Thymus (tissue), 11 donors: ENCODE data around the gene MPRIP. TPM values are rescaled to one million over a fixed set of nuclear protein-coding genes. Genes with fewer than 3 reads are reported as not detected.

Source experiments
- DNase-seq, 9 donors: peaks; one replicate each; pipeline ENCODE4 v3.0.0-alpha.2; 2013; ENCODE audit warnings: low spot score in 9 of 9, low read depth in 6 of 9, missing footprints in 1 of 9
- H3K27ac ChIP-seq, 2 donors: one replicate each; pipeline ENCODE4 v1.5.1; 2013; ENCODE audit warnings: control low read depth in 1 of 2, low read depth in 1 of 2, low read length in 1 of 2, mild to moderate bottlenecking in 1 of 2, moderate library complexity in 1 of 2
- H3K27me3 ChIP-seq, 2 donors: one replicate each; pipeline ENCODE4 v1.5.1; 2013; ENCODE audit warnings: low read length in 1 of 2; ENCODE audit not compliant: control insufficient read depth in 2 of 2, insufficient read depth in 1 of 2
- H3K36me3 ChIP-seq, 2 donors: one replicate each; pipeline ENCODE4 v1.5.1; 2013; ENCODE audit warnings: low read length in 1 of 2, mild to moderate bottlenecking in 1 of 2, moderate library complexity in 1 of 2; ENCODE audit not compliant: control insufficient read depth in 2 of 2, insufficient read depth in 2 of 2
- H3K4me1 ChIP-seq, 2 donors: one replicate each; pipeline ENCODE4 v1.5.1; 2013; ENCODE audit warnings: low read length in 2 of 2; ENCODE audit not compliant: control insufficient read depth in 2 of 2, insufficient read depth in 2 of 2
- H3K4me3 ChIP-seq, 2 donors: one replicate each; pipeline ENCODE4 v1.5.1; 2013; ENCODE audit warnings: low read length in 2 of 2, control low read depth in 1 of 2, mild to moderate bottlenecking in 1 of 2
- H3K9me3 ChIP-seq, 2 donors: one replicate each; pipeline ENCODE4 v1.5.1; 2013; ENCODE audit warnings: low read length in 1 of 2, mild to moderate bottlenecking in 1 of 2; ENCODE audit not compliant: control insufficient read depth in 2 of 2, insufficient read depth in 1 of 2
- WGBS: extraction: QIAGEN DNeasy Blood & Tissue Kit; methylation state at CpG from one replicate; pipeline ENCODE4 v1.1.7; 2013; 5-methylcytosine and 5-hydroxymethylcytosine counted together
- polyA plus RNA-seq: library from polyadenylated mRNA; stranded (reverse); fragments of 200-250 nt; gene quantifications from one replicate; pipeline ENCODE4 v1.2.3, GENCODE V29; 2013
- total RNA-seq: library from RNA; stranded (reverse); fragments of 120-200 nt; gene quantifications from one replicate; pipeline ENCODE4 v1.2.4, GENCODE V29; 2013
- donor health status: healthy.

Gene MPRIP
- total and polyA plus RNA-seq, 2 donors: 99.8 to 137 TPM

- 96% methylated on average over 10 of the region's 10 CpGs for WGBS
- Histone ChIP-seq H3K36me3 (peaks cover 24 to 25% of the 10 kb centered on the region in 2 donors), H3K9me3 (peaks cover 0 to 3% of the 10 kb centered on the region in 2 donors), H3K27me3 (no peaks in the 10 kb centered on the region), H3K27ac (no peak overlapping the region), H3K4me1 (peaks cover 11 to 15% of the 10 kb centered on the region in 2 donors), H3K4me3 (no peak overlapping the region)
- no peak for DNase-seq
Observed at GRCh38 chr17:17060001-17060922, 18.0 kb downstream of the MPRIP start.

- H3K4me3 ChIP-seq: no peak overlapping the region
- H3K27me3 ChIP-seq: no peaks in the 10 kb centered on the region
- H3K9me3 ChIP-seq: peaks cover 0 to 3% of the 10 kb centered on the region in 2 donors
- 96% methylated on average over 5 of the region's 5 CpGs for WGBS
- H3K27ac ChIP-seq: no peak overlapping the region
- peaks cover 20 to 24% of the 10 kb centered on the region in 2 donors for H3K36me3 ChIP-seq
- peaks cover 11 to 15% of the 10 kb centered on the region in 2 donors for H3K4me1 ChIP-seq
- no peak for DNase-seq
Observed at GRCh38 chr17:17060930-17061329, 18.7 kb downstream of the MPRIP start.

- 97% methylated on average over 3 of the region's 3 CpGs for WGBS
- Histone ChIP-seq H3K27ac (no peak overlapping the region), H3K4me1 (peaks cover 11 to 15% of the 10 kb centered on the region in 2 donors), H3K4me3 (no peak overlapping the region), H3K36me3 (peaks cover 20 to 24% of the 10 kb centered on the region in 2 donors), H3K9me3 (peaks cover 0 to 3% of the 10 kb centered on the region in 2 donors), H3K27me3 (no peaks in the 10 kb centered on the region)
- DNase-seq: no peak
Observed at GRCh38 chr17:17061516-17061915, 19.3 kb downstream of the MPRIP start.

- H3K27ac ChIP-seq: no peak overlapping the region
- no peak for DNase-seq
- no peaks in the 10 kb centered on the region for H3K27me3 ChIP-seq
- no peak overlapping the region for H3K4me3 ChIP-seq
- peaks cover 11 to 15% of the 10 kb centered on the region in 2 donors for H3K4me1 ChIP-seq
- 92% methylated on average over 11 of the region's 11 CpGs for WGBS
- H3K9me3 ChIP-seq: peaks cover 0 to 3% of the 10 kb centered on the region in 2 donors
- peaks cover 13 to 18% of the 10 kb centered on the region in 2 donors for H3K36me3 ChIP-seq
Observed at GRCh38 chr17:17062356-17062755, 20.1 kb downstream of the MPRIP start.

- no peak for DNase-seq
- peaks cover 0 to 3% of the 10 kb centered on the region in 2 donors for H3K9me3 ChIP-seq
- no peak overlapping the region for H3K27ac ChIP-seq
- peaks cover 10 to 15% of the 10 kb centered on the region in 2 donors for H3K36me3 ChIP-seq
- H3K4me3 ChIP-seq: no peak overlapping the region
- H3K27me3 ChIP-seq: no peaks in the 10 kb centered on the region
- peaks cover 11 to 15% of the 10 kb centered on the region in 2 donors for H3K4me1 ChIP-seq
- WGBS: 93% methylated on average over 7 of the region's 7 CpGs
Observed at GRCh38 chr17:17062866-17063265, 20.6 kb downstream of the MPRIP start.

- H3K27ac ChIP-seq: peak overlapping the region in 1 of 2 donors; percentile 15
- H3K36me3 ChIP-seq: peaks cover 9 to 10% of the 10 kb centered on the region in 2 donors
- H3K4me1 ChIP-seq: peaks cover 11 to 15% of the 10 kb centered on the region in 2 donors
- DNase-seq: no peak
- no peak overlapping the region for H3K4me3 ChIP-seq
- WGBS: 61% methylated on average over 12 of the region's 12 CpGs
- H3K9me3 ChIP-seq: peaks cover 0 to 3% of the 10 kb centered on the region in 2 donors
- no peaks in the 10 kb centered on the region for H3K27me3 ChIP-seq
Observed at GRCh38 chr17:17063546-17064122, 21.4 kb downstream of the MPRIP start.

GRCh38 chr17:17064322-17064721, 22.1 kb downstream of the MPRIP start:
- Histone ChIP-seq H3K27ac (no peak overlapping the region), H3K4me3 (no peak overlapping the region), H3K27me3 (no peaks in the 10 kb centered on the region), H3K36me3 (peaks cover 8 to 10% of the 10 kb centered on the region in 2 donors), H3K4me1 (peaks cover 11 to 15% of the 10 kb centered on the region in 2 donors), H3K9me3 (peaks cover 0 to 3% of the 10 kb centered on the region in 2 donors)
- 98% methylated on average over 7 of the region's 7 CpGs for WGBS
- no peak for DNase-seq

- DNase-seq: no peak
- no peak overlapping the region for H3K4me3 ChIP-seq
- no peaks in the 10 kb centered on the region for H3K27me3 ChIP-seq
- H3K27ac ChIP-seq: no peak overlapping the region
- peaks cover 0 to 3% of the 10 kb centered on the region in 2 donors for H3K9me3 ChIP-seq
- WGBS: 95% methylated on average over 2 of the region's 2 CpGs
- H3K4me1 ChIP-seq: peaks cover 11 to 15% of the 10 kb centered on the region in 2 donors
- peaks cover 6 to 17% of the 10 kb centered on the region in 2 donors for H3K36me3 ChIP-seq
Observed at GRCh38 chr17:17066021-17066420, 23.8 kb downstream of the MPRIP start.

GRCh38 chr17:17067257-17067656, 25.0 kb downstream of the MPRIP start:
- no peak for DNase-seq
- Histone ChIP-seq H3K4me3 (no peak overlapping the region), H3K27ac (no peak overlapping the region), H3K36me3 (peaks cover 14 to 17% of the 10 kb centered on the region in 2 donors), H3K27me3 (no peaks in the 10 kb centered on the region), H3K9me3 (peaks cover 0 to 3% of the 10 kb centered on the region in 2 donors), H3K4me1 (peaks cover 15 to 26% of the 10 kb centered on the region in 2 donors)
- WGBS: 95% methylated on average over 5 of the region's 5 CpGs
